AG20443 (cell line): ENCODE results near the gene CACNA2D3.
A peak's percentile ranks its signal among the peaks of the same experiment; 100 is the strongest.

Source experiments
- DNase-seq: peaks from one replicate; pipeline ENCODE4 v3.0.0; 2012; ENCODE audit warnings: low spot score, mixed read lengths

CACNA2D3 gene

DNA sequence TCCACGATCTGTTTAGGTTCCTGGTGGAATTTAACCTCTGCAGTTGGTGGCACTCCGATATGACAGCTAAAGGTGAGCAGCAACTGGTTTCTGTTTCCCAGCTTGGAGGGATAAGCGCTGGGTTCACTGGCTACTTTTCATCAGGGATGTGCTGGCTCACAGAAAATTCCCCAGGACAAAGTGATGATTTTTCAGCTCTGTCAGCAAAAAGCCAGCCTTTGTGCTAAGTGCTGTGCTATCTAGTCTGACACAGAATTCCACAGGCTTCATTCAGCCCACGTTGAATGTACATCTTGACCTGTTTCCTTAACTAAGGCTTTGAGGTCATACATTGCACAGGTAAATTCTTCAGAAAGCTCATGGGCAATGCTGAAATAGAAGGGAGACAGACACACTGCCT, 887.0 kb downstream of the CACNA2D3 start:
- DNase-seq: no peak

DNA sequence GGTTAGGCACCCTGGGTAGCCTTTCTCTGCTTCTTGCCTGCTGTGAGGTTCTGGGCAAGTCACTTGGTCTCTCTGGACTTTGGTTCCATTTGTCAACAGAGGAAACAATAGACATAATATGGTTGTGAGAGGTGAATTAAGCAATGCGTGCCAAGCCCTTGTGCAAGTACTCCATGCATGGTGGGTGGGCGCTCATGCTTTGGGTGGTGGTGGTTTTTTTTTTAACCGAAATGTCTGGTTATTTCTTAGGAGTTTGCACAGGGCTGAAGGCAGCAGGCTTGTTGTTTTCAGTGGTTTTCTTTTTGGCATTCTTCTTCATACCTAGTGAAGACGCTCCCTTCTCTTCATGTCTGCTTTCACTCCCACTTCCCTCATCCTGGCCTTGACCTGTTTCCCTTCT, 889.7 kb downstream of the CACNA2D3 start:
- DNase-seq: no peak

DNA sequence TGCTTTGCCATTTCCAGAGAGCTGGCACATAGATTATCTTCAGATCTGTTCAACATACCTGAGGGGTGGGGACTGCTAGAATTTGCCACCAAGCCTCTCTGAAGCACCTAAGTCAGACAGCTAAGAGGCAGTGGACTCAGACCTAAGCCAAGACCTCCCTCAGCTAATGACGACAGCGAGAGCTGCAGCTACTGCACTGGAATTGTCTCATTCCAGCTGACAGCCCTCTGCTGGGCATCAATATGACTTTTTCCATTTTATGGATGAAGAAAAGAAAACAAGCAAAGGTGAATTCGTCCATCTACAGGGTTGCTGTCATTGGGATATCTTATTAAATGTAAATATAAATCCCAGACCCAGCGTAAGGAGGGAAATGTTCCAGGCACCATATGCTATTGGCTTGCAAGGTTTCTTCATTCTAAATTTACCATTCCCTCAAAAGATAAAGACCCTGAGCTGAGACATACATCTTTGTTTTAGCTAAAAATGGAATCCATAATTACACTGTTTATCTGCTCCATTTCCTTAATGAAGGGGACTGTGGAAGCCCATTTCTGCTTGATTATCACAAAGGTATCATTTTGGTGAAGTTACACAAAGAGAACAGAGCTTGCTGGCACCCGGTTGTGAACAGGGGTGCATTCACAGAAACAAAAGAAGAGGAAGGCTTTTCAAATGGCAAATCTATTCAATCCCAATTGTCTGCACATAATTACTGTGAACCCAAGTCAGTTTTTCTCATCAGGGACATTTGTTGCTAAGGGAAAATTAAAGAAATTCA, 891.0 kb downstream of the CACNA2D3 start:
- DNase-seq: peak; percentile 42

DNA sequence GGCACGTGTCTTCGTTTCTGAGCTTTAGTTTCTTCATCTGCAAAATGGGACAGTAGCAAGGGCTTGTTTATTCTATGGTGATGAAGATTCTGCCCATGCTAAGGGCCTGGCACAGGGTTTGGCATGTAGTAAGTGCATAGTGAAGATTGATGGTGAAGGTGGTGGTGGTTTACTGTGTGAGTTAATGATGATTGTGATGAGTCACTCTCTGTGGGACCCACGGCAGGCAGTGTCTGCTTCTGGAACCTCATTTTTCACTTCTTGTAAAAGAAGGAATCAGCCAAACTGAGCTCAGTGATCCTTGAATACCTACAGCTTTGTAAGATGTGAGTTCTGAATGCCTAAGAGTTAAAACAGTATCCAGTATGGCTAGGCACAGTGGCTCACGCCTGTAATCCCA, 891.7 kb downstream of the CACNA2D3 start:
- no peak for DNase-seq

DNA sequence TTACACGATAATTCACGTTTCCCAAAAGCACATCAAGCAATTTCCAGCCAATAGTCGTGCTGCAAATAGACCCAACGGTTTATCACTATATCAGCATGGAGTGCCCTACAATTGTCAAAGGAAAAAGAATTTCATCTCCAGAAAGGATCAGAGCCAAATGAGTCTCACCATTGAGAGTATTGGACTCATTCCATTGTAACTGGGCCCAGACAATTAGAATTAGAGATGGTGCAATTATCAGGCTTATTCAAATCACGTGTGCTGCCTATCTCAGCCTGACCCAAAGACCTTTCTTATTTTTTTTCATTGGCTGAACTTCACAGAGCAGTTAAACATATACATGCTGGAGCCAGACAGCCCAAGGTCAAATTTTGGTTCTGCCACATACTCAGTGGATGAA, 892.6 kb downstream of the CACNA2D3 start:
- DNase-seq: no peak

DNA sequence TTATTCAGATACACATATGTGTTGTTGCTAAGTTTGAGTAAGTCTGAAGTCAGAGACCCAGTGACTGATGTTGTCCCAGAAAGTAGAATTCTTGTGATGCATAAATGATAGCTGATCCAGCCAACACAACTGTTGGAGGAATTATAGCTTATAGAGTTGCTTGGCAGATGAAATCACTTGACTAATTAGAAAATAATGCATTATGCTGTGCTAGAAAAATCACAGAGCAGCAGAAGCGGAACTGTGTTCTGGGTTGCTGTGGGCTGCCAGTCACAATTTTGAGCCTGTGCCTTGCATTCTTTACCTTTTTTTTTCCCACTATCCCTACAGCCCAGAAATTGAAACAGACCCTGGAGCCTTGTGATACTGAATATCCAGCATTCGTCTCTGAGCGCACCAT, 895.5 kb downstream of the CACNA2D3 start:
- DNase-seq: no peak

DNA sequence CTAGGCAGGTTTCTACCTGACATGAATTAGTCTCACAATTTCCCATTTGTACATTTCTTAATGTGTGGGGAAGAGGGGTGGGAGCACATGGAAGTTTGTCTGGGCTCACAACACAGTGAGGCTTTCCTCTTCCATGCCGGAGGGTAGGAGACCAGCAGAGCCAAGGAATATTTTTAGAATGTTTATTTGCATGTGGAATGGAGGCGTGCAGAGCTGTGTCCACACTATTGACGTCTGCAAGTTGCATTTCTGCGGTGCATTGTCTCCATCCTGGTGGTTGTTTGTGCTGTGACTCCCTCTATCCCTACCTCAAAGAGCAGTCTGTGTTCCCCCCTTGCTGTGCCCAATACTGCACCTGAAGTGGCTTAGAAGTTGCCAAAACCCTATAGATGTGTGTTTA, 908.6 kb downstream of the CACNA2D3 start:
- no peak for DNase-seq

DNA sequence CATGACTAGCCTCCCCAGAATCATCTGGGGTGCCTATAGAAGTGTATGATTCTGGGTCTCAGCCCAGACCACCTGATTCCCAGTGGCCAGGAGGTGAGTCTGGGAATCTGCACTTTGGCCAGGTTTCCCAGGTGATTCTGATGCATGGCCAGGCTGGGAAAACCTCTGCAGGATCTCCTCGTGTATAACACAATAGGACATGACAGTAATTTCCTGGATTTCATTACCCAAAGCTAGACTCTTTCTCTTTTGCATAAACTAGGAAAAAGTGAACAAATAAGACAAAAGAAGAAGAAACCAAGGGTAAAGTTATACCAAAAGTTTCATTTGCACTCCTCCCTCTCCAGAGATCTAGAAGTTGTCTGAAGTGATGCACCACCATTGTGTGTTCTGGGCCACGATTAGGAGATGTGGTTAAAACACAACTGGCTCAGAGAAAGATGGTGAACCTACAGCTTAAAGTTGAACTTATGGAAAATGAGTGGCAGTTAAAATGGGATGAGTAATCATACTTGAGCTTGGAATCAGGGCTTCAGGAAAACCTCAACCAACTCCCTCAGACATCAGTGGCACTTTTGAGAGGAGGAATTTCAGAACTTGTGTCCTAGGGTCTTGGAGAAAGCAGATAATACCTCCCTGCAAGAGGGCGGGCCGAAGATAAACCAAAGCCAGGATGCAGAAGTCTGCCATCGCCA, 914.7 kb downstream of the CACNA2D3 start:
- no peak for DNase-seq

DNA sequence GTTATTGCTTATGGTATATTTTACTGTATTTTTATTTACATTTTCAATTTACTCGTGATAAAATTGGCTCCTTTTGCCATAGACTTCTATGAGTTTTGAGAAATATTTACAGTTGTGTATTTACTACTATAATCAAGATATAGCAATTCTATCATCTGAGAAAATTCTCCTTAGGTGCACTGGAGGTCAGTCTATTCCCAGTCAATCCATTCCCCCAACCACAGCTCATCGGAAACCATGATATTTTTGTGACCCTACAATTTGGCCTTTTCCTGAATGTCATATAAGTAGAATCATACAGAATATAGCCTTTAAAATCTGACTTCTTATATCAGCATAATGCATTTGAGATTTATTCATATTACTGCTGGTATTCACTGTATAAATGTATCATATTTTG, 920.2 kb downstream of the CACNA2D3 start:
- no peak for DNase-seq

DNA sequence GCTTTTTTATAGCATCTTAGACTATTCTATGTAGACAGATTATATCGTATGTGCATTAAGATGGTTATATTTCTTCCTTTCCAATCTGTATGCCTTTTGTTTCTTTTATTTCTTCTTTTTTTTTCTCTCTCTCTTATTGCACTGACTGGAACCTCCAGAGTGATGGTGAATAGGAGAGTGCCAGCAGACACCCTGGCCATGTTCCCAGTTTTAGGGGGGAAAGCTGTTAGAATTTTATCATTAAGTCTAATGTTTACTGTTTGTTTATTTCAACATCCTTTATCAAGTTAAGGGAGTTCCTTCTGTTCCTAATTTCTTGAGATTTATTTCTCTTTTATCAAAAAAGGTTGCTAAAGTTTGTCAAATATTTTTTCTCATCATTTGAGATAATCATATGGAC, 922.1 kb downstream of the CACNA2D3 start:
- DNase-seq: no peak

DNA sequence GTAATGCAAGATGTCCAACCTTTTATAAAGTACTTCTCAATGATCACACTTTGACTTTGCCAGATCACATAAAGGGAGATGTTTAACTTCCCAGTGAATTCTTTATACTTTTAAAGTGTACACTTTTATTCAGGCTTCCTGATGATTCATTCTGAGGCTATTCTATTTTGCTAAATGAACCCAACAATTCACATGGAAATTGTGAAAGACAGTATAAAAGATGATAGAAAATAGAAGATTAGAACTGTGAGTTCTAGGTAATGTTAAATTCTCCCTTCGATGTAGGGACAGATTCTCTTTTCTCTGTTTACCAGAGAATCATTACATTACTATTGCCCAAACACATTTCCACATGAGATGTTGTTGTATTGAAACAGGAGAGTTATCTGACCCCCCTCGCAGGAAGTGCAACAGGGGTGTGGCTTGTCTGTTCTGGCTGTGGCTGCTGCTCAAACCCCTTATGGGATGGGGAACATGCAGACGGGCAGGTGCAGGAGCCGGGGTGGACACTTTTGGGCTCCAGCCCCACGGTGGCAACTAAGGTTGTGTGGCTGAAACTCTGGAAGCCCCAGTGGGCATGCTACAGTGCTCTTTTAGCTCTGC, 936.8 kb downstream of the CACNA2D3 start:
- DNase-seq: peak; percentile 41

DNA sequence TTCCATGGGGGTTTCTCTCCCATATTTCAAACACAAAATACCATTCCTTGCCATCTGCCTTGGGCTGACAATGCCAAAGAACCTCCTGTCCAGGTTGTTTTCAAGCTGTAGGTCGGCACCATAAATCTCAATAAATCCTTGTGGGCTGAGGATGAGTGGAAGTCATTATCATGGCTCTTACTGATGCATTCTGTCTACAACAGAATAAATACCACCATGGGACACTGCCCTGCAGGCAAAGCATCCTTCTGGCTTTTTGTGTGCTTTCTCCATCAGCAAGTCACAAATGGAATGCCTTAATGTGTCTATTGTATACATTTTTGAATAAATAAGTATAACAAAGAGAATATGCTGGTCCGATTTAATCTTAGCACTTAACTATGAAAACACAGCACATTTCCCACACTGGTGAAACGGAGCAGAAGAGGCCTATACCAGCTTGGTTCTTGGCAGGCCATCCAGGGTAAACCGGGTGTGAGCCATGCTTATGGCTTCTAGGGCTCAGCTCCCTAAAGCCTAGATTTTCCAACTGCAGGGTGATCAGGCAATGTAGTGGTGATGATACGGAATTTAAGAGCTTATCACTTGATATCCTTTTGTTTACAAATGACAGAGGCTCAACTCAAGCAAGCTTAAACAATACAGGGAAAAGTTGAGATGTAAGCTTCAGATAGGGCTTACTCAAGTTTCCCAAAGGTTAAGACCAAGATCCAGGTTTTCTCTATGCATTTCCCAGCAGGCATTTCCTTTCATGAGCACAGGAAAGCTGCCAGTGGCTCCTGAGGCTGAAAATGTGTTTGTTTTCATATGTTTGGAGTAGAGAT, 938.8 kb downstream of the CACNA2D3 start:
- DNase-seq: no peak

DNA sequence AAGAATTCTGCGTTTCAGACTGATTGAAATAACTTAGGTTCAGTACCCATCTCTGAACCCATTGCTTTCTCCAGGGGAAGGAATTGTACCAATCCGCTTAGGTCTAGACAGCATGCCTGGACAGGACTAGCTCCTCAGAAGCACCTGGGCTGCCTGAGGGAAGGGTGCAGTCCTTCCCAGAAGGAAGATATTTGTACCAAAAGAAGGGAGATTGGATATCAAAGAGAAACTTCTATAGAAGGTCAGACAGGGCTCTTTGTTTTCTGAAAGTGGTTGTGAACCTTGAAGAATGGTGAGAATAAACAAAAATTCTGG, 939.3 kb downstream of the CACNA2D3 start:
- no peak for DNase-seq

DNA sequence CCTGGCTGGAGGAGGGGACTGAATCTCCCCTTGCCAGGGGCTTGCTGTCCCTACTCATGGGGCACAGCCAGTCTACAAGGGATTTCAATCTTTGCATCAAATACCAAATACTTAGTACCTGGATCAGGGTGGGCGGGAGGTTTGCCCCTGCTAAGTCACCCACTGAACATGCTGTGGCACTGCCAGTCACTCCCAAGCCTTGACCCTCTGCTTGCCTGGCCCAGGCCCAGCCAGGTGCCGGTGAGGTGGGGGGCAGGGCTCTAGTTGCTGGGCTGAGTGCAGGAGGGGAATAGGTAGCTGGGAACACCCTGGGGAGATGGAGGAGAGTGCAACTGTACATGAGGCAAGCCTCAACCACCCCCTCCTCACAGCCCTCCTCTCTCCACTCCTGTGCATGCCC, 941.8 kb downstream of the CACNA2D3 start:
- DNase-seq: no peak

DNA sequence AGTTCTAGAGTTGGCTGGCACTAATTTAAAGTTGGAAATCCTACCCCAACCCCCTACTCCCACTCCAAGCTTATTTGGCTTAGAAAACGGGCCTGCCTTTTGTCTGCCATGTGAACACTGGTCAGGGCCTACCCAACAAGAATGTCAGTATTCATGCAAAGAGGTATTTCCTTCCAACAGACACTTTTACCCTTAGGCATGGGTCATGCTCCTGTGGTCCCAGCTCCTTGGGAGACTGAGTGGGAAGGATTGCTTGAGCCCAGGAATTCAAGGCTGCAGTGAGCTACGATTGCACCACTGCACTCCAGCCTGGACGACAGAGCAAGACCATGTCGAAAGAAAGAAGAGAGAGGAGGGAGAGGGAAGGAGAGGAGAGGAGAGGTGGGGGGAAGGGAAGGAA, 943.0 kb downstream of the CACNA2D3 start:
- DNase-seq: no peak

DNA sequence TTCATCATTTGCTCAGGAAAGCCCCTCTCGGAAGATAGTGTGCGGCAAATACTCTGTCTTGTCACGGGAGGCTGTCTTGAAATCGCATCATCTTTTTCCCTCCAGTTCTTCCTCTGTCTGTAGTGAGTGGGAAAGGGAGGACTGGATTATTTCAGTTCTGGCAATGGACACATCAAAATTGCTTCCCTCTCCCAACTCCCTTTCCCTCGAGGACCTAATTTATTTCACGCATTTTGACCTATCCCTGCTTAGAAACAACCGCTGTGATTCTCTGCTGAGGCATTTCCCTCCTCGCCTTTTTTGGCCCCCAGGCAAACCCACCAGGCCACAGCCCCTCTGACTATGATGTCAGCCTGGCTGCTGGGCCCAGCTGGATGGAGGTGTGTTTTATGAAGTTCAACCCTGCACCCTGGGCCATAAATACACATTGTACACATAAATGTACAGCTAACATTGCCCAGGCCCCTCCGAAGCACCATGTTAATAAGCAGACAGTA, 944.2 kb downstream of the CACNA2D3 start:
- DNase-seq: no peak

DNA sequence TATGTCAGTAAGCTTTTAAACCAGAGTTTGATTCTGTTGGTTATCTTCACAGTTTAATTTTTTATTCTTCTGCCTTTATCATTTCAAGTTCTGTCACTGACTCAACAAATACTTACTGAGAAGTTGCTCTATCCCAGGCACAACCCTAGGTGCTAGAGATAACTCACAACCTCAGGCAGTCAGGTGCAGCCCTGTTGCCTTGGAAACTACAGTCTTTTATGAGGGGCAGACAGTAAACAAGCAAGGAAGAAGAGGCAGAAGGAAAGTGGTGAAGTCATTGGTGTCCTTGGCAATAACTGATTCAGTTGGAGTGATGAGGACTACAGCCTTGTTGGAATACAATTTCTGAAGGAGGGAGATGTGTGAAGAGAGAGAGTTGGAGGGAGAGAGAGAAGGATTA, 947.6 kb downstream of the CACNA2D3 start:
- DNase-seq: no peak

DNA sequence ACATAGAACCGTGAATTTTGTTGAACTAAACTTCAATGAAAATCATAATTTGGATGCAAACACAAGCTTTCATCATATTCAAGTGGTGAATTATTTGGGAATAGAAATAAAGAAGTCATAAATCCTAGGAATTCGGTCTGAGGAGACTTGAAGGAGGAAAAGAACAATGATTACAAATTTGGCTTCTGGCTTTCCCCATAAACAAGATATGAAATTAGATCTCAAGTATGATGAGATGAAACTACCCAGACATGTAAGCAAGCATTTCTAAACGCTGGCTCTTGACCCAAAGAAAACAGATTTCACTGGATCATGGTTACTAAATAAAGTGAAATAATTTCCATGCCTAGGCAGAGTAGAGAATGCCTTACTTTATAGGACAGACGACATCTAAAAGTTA, 952.4 kb downstream of the CACNA2D3 start:
- no peak for DNase-seq

DNA sequence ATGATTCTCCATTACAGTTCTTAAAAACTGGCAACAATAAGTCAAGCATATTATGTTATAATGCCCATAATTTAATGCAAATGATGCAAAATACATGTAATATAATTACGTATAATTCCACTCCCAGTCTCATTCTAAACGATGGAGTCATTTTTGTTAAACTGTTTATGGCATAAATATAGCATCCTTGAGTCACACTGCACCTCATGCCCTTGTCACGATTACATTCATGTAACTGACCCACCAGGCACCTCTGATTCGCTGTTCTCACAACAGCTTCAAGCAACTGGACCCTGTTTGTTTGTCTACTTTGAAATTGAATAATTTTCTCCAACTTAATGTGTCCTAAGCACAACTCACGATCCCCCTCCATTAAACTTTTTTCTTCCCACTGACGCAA, 953.5 kb downstream of the CACNA2D3 start:
- no peak for DNase-seq

DNA sequence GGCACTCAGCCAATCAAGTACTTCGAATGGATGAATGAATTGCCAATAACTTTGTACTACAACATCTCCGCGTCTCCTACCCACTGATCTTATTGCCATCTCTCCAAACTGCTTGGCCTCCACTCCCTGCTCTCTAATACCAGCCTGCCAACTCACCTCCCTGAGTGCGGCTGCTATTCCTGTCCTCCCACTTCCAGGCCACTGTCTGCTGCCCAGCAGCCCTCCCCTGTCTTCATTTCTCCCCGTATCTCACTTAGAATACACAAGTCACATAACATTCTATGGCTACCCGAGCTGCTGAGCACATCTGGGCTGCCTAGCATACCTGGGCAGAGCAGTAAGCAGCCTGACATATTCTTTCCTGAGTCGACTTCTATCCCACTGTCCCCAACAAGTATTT, 955.4 kb downstream of the CACNA2D3 start:
- no peak for DNase-seq

DNA sequence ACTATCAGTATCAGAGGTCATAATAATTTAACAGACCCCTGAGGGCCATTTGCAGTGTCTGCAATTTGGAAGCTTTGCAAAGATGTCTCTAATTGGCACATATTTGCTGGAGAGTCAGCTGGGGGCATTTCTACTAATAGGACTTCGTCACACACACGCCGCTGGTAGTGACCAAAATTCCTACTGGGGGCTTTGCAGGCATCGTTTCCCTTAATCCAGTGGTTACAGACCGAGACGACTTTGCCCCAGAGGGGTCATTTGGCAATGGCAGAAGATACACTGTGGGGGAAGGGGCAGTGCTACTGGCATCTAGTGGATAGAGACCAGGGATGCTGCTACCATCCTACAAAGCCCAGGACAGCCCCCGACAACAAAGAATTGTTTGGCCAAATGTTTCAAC, 956.5 kb downstream of the CACNA2D3 start:
- DNase-seq: no peak

DNA sequence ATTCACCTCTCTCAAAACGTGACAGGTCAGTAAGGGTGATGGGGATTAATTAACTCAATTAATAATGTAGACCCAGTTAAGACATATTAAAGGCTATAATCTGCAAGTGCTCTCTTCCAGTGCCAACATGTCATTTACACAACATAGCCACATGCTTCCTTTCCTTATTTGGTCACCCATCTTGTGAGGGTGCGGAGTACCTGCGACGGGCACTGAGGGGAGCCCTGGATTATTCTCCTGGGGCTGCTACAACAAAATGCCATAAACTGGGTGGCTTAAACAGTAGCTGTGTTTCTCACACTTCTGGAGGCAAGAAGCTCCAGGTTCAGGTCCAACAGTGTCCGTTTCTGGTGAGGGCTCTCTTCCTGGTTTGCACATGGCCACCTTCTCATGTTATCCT, 962.9 kb downstream of the CACNA2D3 start:
- no peak for DNase-seq

DNA sequence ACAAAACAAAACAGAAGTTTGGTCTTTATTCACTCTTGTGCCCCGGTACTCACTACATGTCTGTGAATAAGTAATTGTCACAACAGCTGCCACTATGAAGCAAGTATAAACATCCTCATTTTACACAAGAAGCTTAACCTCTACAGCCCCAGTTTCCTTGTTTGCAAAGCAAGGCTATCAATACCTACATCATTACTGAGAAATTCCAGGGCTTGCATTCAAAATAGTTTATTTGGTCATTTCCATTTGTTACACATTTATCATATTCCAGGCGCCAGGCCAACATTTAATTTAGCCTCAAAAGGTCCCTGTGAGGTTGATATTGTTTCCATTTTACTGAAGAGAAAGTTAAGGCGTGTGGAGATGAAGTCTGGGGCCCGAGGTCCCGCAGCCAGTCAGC, 966.9 kb downstream of the CACNA2D3 start:
- no peak for DNase-seq
